NOMO-1 (cell line): ENCODE data around the gene BPIFB3.

Source experiments
- DNase-seq, 2 experiments: peaks; one replicate each; lab custom pipeline; 2025; ENCODE audit not compliant: unreplicated experiment in 2 of 2; lab: John Stamatoyannopoulos, UW

BPIFB3 gene

DNA sequence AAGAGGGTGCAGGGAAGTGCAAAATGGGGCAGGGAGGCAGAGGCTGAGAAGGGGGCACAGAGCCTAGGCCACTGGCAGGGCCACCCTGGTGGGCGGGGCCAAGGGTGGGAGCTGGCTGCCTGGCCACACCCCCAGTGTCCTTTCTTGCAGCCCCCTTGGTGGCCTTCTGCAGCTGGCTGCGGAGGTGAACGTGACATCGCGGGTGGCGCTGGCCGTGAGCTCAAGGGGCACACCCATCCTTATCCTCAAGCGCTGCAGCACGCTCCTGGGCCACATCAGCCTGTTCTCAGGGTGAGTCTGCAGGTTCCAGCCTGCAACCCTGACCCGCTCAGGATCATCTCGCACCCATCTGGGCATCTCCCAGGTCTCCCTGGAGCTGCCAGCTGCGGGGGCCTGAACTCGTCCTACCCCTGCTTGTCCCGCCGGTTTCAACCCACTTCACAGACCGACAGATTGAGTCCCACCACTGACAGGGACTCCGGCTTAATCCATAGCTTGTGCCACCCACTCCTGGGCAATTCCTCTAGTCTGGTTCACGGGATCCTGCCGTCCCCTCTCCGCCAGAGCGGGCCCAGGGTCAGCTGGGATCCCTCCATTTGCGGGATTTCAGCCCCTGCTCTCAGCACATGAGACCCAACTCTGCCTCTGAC lies 6.2 kb downstream of the BPIFB3 start:
- DNase-seq = no peak

DNA sequence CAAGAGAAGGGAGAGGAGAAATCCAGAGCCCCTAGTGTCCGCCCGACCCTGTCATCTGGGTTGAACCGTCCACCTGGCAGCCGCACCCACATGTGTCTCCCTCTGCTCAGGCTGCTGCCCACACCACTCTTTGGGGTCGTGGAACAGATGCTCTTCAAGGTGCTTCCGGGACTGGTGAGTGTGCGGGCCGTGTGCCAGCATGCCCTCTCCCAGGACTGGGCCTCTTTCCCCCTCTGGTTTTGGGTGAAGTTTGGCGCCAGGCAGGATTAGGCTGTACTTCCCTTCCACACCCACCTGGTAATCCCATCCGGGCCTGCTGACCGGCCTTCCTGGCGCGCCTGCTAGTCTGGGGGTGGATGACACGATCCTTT lies 7.9 kb downstream of the BPIFB3 start:
- DNase-seq = no peak

DNA sequence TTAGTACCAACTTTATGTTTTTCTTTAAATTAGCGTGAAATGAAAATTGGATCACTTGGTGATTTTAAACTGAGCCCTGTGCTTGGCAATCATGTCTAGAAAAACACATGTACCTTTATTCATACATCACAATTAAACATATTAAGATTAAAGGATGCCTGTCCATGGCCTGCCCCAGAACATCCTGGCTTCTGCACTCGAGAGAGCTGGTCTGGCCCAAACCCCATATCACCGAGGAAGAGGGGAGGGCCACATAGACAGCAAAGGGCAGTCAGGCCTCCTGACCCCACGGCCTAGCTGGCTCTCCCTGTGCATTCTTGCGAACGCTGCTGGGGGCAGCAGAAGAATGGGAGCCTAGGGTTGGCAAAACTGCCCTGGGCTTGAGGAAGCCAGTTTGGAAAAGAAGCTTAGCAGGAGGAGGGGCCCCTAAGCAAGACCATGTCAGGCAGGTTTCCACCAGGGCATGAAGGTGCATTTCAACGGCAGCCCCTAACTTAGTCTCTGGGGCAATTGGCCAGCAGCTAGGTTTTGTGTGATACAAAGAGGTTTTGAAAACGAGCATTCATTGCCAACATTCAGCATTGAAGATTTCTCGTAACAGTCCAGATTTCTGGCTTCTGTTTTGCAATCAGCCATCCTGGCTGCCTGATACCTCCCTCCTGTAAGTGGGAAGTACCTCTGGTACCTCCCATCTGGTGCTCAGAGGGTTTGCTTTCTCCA lies 8.6 kb downstream of the BPIFB3 start:
- DNase-seq = no peak

DNA sequence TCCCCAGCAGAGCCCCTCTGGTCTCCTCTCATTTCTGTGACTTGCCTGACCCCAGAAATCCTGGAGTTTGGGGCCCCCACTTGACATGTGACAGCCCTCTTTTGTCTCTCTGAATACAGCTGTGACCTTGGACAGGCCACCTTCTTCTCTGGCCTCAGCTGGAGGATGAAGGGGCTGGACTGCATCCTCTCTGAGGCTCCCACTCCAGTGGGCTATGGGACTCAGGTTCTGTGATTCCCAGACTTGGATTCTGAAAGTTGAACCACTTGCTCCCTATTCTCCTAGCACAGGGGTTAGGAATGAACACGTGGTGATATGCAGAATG lies 9.1 kb downstream of the BPIFB3 start:
- DNase-seq = no peak

DNA sequence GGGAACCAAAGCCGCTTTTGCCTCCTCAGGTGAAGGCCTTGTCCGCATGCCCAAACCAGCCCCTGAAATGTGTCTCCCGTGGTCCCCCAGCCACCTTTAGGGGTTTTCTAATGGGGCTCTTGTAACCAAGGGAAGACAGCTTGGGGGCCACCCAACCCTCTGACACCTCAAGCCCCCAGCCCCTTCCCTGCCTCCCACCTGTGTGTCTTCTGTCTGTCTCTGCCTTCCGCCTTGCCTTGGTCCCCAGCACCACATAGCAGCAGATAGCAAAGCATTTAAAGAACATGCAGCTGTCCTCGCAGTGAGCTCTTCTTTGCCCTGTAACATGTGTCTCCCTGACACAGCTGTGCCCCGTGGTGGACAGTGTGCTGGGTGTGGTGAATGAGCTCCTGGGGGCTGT lies 9.6 kb downstream of the BPIFB3 start:
- DNase-seq = no peak

DNA sequence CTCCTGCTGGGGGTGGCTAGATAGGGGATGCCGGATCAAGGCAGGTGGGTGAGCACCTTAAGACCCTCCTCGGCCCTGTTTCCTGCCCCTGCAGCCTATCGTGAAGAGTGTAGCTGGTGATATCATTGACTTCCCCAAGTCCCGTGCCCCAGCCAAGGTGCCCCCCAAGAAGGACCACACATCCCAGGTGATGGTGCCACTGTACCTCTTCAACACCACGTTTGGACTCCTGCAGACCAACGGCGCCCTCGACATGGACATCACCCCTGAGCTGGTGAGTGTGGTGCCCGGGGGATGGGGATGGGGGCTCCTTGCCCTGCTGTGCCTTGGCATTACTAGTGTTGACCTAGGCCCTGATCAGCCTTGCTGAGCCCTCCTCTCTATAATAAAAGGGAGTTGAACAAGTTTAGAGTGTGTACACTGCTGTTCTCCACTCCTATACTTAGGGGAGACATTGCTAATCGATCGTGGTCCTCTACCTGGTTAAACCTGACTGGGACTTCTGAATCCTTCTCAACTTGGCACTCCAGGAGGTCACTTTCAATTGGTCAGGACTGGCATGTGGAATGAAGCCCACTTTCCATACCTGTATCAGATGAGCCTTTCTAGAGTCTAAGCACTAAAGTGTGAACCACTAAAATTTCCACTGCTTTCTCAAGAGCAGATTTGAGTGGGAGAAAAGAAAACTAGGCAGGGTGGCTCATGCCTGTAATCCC lies 11.0 kb downstream of the BPIFB3 start:
- DNase-seq = no peak

DNA sequence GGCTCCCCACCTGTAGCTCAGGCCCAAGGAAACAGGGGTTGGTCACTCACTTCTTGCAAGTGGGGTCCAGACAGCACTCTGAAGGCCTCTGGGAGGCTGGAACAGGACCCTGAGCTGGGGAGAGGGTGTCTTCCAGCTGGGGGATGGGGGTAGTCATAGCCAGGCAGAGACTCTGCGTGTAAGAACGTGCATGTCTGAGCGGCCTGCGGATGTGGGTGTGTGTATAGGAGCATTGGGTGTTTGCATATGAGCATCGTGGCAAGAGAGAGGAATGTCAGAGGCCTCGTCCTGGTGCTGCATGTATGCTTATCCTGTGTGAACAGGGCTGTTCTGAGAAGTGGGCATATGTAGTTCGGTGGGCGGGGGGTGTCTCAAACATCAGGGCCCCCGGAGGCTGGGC lies 12.1 kb downstream of the BPIFB3 start:
- DNase-seq = no peak

DNA sequence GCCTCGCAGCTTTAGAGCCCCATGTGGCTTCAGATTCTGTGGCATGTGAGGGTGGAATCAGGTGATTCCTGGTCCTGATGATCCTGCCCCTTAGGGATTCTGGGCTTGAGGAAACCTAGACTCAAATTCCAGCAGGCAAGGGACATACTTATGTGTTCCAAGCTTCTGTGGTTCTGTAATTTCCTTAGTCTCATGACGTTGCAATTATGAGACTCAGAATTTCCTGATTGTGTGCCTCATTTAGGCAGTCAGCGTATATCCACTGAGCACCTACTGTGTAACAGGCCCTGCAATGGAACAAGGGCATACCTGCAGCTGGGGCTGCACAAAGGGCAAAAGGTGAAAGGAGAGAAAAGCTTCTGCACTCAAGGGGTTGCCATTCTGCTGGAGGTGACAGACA lies 14.1 kb downstream of the BPIFB3 start:
- DNase-seq = no peak

DNA sequence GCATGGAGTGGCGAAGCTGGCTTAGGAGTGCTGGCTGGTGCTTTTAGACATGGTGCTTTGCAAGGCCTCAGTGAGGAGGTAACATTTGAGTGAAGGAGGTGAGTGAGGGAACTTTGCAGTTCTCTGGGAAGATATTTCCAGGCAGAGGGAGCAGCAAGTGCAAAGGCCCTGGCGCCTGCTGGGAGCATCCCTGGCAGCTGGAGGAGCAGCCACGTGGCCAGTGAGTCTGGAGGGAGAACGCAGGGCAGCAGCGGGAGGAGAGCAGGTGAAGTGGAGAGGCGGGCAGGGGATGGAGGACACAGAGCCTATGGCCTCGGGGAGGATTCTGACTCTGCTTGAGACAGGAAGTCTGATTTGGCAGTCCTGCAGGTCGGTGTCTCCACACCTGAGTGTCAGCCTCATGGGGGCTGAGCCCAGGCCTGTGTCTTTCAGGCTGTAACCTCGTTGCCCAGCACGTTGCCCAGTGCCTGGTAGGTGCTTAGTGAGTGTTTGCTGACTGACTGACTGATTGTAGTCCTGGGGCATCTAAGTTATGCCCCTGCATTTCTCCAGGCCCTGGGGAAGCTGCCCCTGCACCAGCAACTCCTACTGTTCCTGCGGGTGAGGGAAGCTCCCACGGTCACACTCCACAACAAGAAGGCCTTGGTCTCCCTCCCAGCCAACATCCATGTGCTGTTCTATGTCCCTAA lies 14.7 kb downstream of the BPIFB3 start:
- DNase-seq = no peak

DNA sequence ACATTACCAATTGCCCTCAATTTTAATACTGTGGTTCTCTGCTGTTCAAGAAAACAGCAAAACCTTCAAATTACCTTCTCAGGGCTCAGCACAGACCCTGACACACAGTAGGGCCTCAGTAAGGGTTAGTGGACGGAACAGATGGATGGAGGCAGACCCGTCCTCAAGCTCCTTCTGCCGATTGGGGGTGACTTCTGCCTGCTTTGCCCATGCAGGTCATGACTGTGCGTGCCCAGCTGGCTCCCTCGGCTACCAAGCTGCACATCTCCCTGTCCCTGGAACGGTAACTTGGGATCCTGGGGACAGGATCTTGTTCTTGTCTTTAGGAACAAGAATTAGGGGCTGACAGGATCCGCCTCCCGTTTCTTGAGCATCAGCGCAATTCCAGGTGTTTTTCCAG lies 16.0 kb downstream of the BPIFB3 start:
- DNase-seq = no peak

DNA sequence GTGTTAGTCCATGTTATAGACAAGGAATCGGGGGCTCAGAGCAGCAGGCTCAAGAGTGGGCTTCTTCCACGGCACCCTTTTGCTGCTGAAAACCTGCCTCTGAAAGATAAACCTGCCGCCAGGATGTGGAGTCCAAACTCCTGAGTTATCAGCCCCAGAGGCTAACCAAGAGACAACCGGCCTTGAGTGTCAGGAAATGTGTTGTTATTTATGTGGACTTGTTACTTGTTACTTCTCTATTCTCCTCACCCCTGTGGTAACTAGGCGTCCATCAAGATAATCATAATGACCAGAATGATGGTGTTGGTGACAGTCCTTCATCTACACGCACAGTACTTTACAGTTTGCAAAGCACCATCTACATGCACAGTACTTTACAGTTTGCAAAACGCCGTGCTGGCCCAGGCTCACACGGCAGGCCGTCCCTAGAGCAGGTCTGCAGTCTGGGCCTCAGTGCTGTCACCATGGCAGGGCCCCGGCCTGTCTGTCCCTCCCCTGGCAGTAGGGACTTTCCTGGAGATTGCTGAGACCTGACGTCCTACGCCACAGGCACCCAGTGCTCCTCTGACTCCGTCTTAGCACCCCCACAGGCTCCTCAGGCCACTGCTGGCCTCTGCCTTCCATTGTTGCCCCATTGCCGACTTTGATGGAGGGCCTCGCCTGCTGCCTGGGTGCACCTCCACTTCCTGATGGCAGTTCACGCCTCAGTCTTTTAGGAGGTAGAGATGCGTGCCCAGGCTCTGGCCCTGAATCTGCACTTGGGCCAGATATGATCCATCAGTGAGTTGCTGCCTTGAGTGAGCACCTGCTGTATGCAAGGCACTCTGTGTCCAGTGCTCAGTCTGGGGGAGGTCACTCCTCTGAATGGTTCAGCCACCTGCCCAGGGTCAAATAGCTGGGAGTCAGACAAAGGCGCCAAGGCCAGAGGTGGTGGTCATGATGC lies 16.7 kb downstream of the BPIFB3 start:
- no peak for DNase-seq

DNA sequence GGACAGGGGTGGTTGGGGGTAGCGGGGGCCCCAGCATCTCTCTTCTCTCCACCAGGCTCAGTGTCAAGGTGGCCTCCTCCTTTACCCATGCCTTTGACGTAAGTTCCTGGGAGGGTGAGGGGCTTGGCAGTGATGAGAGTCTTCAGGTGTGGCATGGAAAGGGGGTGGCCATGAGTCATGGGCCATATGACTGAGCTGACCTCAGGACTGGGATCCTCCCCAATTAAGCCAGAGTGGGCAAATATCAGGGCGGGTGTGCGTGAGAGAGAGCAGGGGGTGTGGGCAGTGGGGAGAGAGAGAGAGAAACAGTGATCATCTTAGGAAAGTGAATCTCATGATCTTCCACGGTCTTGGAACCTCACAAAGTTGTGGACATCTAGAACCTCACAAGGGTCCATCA lies 17.5 kb downstream of the BPIFB3 start:
- no peak for DNase-seq

DNA sequence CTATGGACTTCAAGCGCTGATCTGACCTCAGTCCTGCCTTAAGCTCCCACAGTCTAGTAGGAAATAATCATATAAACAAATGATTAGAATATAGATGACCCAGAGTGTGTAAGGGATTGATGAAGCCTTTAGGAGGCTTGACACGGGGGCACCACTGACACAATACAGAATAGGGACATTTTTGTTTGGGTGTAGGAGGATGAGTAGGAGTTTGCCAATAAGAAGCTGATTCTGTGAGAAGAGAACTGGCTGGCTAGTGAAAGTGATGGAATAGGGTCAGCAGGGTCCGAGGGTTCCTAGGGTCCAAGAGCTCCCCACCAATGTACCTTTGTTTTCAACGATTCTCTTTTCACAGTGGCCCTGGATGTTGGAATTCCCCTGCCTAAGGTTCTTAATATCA lies 18.7 kb downstream of the BPIFB3 start:
- no peak for DNase-seq

DNA sequence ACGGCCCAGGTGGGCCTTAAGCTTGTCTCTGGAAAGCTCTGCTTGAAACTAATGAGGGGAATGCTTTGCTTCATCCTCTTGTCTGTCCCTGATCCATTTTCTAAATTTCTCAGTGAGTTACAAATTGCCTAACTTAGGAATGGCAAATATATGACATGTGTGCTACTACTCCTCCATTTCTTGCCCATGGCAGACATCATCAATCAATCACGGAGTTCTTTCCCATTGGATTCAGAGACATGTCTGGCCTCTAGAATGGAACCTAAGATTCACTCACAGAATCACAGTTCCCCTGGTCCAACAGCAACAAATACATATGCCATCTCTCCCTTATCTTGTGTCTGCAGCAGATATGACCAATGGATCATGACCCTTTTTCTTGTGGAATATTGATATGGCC lies 19.1 kb downstream of the BPIFB3 start:
- no peak for DNase-seq

DNA sequence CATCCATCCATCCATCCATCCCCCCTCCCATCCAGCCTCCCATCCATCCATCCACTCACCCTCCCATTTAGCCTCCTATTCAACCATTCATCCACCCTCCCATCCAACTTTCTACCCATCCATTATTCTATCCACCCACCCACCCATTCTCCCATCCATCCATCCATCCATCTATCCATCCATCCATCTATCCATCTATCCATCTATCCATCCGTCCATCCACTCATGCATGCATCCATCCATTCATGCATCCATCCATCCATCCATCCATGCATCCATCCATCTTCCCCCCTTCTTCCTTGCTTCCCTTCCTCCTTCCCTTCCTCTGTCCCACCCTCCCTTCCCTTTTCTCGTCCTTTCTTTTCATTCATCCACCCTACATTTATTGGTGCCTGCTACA lies 21.0 kb downstream of the BPIFB3 start:
- DNase-seq = no peak

DNA sequence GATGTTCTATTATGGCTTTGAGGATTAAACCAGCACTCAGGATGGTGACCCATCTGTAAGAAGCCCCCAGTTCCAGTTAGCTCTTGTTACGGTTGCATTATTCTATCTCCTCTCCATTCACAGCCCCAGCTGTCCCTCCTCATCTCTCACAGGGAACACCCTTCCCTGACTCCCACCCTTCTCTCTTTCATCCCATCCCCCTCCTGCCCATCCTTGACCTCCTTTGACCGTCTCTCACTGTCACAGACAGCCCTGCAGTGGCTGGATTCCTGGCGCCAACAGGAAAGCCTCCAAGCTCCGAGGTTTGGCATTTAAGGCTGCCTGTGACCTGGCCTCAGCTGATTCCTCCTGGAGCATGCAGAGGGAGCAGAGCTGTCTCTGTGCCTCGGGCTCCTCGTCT lies 21.6 kb downstream of the BPIFB3 start:
- DNase-seq = no peak

DNA sequence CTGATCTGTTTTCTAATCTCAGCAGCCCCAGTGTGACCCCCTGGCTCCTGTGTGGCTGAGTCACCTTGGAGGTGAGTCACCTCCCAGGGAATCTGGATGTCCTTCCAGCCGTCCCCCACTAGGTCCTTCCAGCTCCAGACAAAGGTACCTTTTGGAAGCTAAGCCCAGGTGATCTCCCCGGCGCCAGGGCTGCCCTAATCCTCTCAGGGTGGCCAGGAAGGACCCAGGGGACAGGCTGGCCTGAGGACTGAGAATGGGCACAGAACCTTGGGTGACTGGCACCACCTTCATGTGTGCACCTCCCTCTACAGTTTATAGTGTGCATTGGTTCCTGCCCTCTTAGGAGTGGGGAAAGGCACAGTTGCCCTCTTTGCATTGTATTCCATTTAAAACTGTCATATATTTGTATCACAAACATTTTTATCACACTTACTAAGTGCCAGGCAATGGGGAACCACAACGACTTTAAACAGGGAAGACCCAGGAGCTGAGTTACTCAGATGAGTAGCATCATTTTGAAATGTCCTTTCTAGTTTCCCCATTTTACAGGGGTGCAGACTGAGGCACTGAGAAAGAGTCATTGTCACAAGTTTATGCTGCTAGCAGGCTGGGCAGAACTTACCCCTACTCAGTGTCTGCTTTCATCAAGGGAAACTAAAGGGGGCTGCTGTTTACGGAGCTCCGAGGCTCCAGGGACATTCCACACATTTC lies 23.1 kb downstream of the BPIFB3 start:
- DNase-seq = no peak

DNA sequence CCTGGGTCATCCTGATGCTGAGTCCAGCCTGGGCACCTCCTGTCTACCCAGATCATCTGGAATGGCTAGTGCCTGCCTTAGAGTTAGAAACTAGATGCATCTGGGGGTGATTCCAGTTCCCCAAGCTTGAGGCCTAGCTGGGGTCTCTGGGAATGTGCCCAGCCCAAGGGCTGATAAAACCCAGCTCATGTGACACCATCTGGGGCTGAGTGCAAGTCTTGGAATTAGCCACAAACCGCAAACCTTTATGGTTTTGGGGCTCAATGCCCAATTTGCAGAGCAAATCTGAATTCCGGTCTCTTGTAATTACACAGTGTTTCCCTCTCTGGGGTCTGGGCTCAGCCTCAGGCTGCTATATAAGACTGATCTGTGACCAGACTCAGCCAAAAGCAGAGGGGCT lies 25.6 kb downstream of the BPIFB3 start, which contains the start of gene BPIFB4:
Gene BPIFB4 (plus strand): TSS at position 385 of the 400 bp plus-strand sequence. CDS start 1,884 bp downstream, outside the sequence.
- DNase-seq = no peak

DNA sequence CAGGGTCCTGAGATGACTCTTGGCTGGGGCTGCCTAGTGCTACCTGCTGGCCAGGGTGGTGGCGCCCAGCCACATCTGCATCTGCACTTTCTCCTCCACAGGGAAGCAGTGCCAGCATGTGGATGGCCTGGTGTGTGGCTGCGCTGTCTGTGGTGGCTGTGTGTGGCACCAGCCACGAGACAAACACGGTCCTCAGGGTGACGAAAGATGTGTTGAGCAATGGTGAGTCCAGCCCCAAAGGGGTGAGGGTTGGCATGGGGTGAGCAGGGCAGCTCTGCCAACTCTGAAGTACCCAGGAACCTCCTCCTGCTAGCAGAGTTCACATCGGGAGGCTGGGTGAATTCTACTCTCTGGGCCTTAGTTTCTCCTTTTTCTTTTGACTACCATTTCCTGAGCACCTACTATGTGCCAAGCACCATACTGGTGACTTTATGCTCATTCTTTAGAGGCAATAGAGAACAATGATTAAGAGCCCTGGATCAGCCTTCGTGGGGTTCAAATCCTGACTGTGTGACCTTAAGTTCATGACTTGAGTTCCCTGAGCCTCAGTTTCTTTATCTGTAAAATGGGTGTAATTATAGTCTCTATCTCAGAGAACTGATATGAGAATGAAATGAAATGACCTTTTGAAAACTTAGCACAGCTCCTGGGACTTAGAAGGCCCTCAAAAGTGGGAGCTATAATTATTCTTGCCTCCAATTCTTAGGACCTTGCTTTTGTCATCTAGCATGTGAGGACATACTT lies 27.9 kb downstream of the BPIFB3 start:
- DNase-seq = no peak
